ENCODE measurements around the gene ENPP7.

- no peak for TF ChIP-seq GATA2 (IDR thresholded peaks at IDR 0.05; ENCODE audit: low read depth, low read length)
- TF ChIP-seq GATA3 (IDR thresholded peaks at IDR 0.05; ENCODE audit: low read depth, low read length) = no peak
These were observed 11.8 kb downstream of the ENPP7 start for GRCh38 chr17:79742589-79742918.

Data from SH-SY5Y (cell line).